Activated CD8-positive, alpha-beta T cell treated with anti-CD3 and anti-CD28 coated beads, Interleukin-2, amount 10 ng/mL, durations not matched to agents 7 days and 5 days (primary cell): Measurements from ENCODE around the gene ZFYVE1. TPM values are rescaled to one million over a fixed set of nuclear protein-coding genes. Genes with fewer than 3 reads are reported as not detected.

Experiments used
- ATAC-seq: fragments of 150-1000 bp; cut with Tn5 transposase; one replicate; pipeline ENCODE4 v1.10.0; 2021; ENCODE audit warnings: moderate library complexity
- CTCF ChIA-PET: fragments of 350-600 bp; sonication (Branson Sonifier 250); formaldehyde crosslinking; loops from one replicate; lab custom pipeline; 2021; ENCODE audit warnings: antibody characterized with exemption; lab: Charles Lee
- POLR2A ChIA-PET: fragments of 350-600 bp; sonication (Branson Sonifier 250); formaldehyde crosslinking; loops from one replicate; lab custom pipeline; 2021; ENCODE audit warnings: antibody characterized with exemption; lab: Charles Lee
- DNase-seq: peaks from one replicate; pipeline ENCODE4 v3.0.0-alpha.2; 2020
- H3K27ac Mint-ChIP-seq: one replicate; pipeline ENCODE4 v1.8.0; 2021; ENCODE audit warnings: mild to moderate bottlenecking, mixed read lengths
- H3K27me3 Mint-ChIP-seq: one replicate; pipeline ENCODE4 v1.8.0; 2021; ENCODE audit warnings: low read depth, mixed read lengths
- H3K36me3 Mint-ChIP-seq: one replicate; pipeline ENCODE4 v1.8.0; 2021; ENCODE audit warnings: low read depth, mixed read lengths
- H3K4me1 Mint-ChIP-seq: one replicate; pipeline ENCODE4 v1.8.0; 2021; ENCODE audit warnings: low read depth, mixed read lengths
- H3K4me3 Mint-ChIP-seq: one replicate; pipeline ENCODE4 v1.8.0; 2021; ENCODE audit warnings: mild to moderate bottlenecking, mixed read lengths
- H3K9me3 Mint-ChIP-seq: one replicate; pipeline ENCODE4 v1.8.0; 2022; ENCODE audit warnings: mixed read lengths; ENCODE audit not compliant: insufficient read depth
- total RNA-seq, 2 experiments: library from RNA; stranded (reverse); gene quantifications; one replicate each; pipeline ENCODE4 v1.2.3, GENCODE V29; 2021

ZFYVE1 gene
- total RNA-seq, 2 experiments from 2014 or later, result 10.5 to 12.7 TPM

- H3K9me3 Mint-ChIP-seq, result no peaks in the 10 kb centered on the region
- H3K27me3 Mint-ChIP-seq, result no peaks in the 10 kb centered on the region
- H3K36me3 Mint-ChIP-seq, result peaks cover 4% of the 10 kb centered on the region
- no peak overlapping the region for H3K27ac Mint-ChIP-seq
- ChIA-PET POLR2A (no interaction called here), CTCF (no interaction called here)
- ATAC-seq (no peak), DNase-seq (no peak)
- H3K4me1 Mint-ChIP-seq, result no peaks in the 10 kb centered on the region
- no peak overlapping the region for H3K4me3 Mint-ChIP-seq
These were observed 23.2 kb downstream of the ZFYVE1 start for GRCh38 chr14:73003681-73004080.

- no peak overlapping the region for H3K27ac Mint-ChIP-seq
- DNase-seq (no peak), ATAC-seq (no peak)
- CTCF ChIA-PET, result no interaction called here
- no peaks in the 10 kb centered on the region for H3K4me1 Mint-ChIP-seq
- no peaks in the 10 kb centered on the region for H3K9me3 Mint-ChIP-seq
- POLR2A ChIA-PET, result no interaction called here
- H3K27me3 Mint-ChIP-seq, result no peaks in the 10 kb centered on the region
- H3K4me3 Mint-ChIP-seq, result no peak overlapping the region
- peaks cover 25% of the 10 kb centered on the region for H3K36me3 Mint-ChIP-seq
These were observed 26.8 kb downstream of the ZFYVE1 start for GRCh38 chr14:73000073-73000472.

- Mint-ChIP-seq H3K4me3 (no peak overlapping the region), H3K27ac (no peak overlapping the region), H3K36me3 (peaks cover 27% of the 10 kb centered on the region), H3K4me1 (no peaks in the 10 kb centered on the region), H3K27me3 (no peaks in the 10 kb centered on the region), H3K9me3 (no peaks in the 10 kb centered on the region)
- ATAC-seq (no peak), DNase-seq (no peak)
- ChIA-PET CTCF (no interaction called here), POLR2A (no interaction called here)
These were observed 27.6 kb downstream of the ZFYVE1 start for GRCh38 chr14:72999316-72999715.

- Mint-ChIP-seq H3K4me3 (no peak overlapping the region), H3K27me3 (no peaks in the 10 kb centered on the region), H3K27ac (no peak overlapping the region), H3K4me1 (no peaks in the 10 kb centered on the region), H3K36me3 (peaks cover 27% of the 10 kb centered on the region), H3K9me3 (no peaks in the 10 kb centered on the region)
- CTCF ChIA-PET, result interaction anchor here (1.0 kb wide), 1 partner anchor 512 kb away, joined by 3 read pairs; no protein-coding TSS in a partner anchor
- POLR2A ChIA-PET, result no interaction called here
- no peak for DNase-seq
- ATAC-seq, result no peak
These were observed 28.5 kb downstream of the ZFYVE1 start for GRCh38 chr14:72998252-72998903.

GRCh38 chr14:72996916-72997315 lies 30.0 kb downstream of the ZFYVE1 start:
- Mint-ChIP-seq H3K27me3 (no peaks in the 10 kb centered on the region), H3K36me3 (peaks cover 34% of the 10 kb centered on the region), H3K27ac (no peak overlapping the region), H3K9me3 (no peaks in the 10 kb centered on the region), H3K4me3 (no peak overlapping the region), H3K4me1 (no peaks in the 10 kb centered on the region)
- ChIA-PET POLR2A (no interaction called here), CTCF (no interaction called here)
- DNase-seq (no peak), ATAC-seq (no peak)

- Mint-ChIP-seq H3K27ac (no peak overlapping the region), H3K9me3 (no peaks in the 10 kb centered on the region), H3K4me1 (no peaks in the 10 kb centered on the region)
These were observed 36.7 kb downstream of the ZFYVE1 start for GRCh38 chr14:72990171-72990570.

GRCh38 chr14:72986857-72987256 lies 40.0 kb downstream of the ZFYVE1 start:
- CTCF ChIA-PET, result no interaction called here
- DNase-seq (no peak), ATAC-seq (no peak)
- H3K4me3 Mint-ChIP-seq, result no peak overlapping the region
- POLR2A ChIA-PET, result no interaction called here
- no peaks in the 10 kb centered on the region for H3K9me3 Mint-ChIP-seq
- H3K36me3 Mint-ChIP-seq, result peaks cover 29% of the 10 kb centered on the region
- no peak overlapping the region for H3K27ac Mint-ChIP-seq
- peaks cover 5% of the 10 kb centered on the region for H3K4me1 Mint-ChIP-seq
- no peaks in the 10 kb centered on the region for H3K27me3 Mint-ChIP-seq

More at GRCh38 chr14:72990171-72990570, 36.7 kb downstream of the ZFYVE1 start:
- ATAC-seq (no peak), DNase-seq (no peak)
- Mint-ChIP-seq H3K4me3 (no peak overlapping the region), H3K36me3 (peaks cover 18% of the 10 kb centered on the region), H3K27me3 (no peaks in the 10 kb centered on the region)
- ChIA-PET CTCF (no interaction called here), POLR2A (no interaction called here)

GRCh38 chr14:72986214-72986613 lies 40.7 kb downstream of the ZFYVE1 start:
- ChIA-PET CTCF (no interaction called here), POLR2A (no interaction called here)
- Mint-ChIP-seq H3K27me3 (no peaks in the 10 kb centered on the region), H3K4me1 (peaks cover 5% of the 10 kb centered on the region), H3K4me3 (no peak overlapping the region), H3K36me3 (peaks cover 29% of the 10 kb centered on the region), H3K9me3 (no peaks in the 10 kb centered on the region), H3K27ac (no peak overlapping the region)
- ATAC-seq (no peak), DNase-seq (no peak)

- ATAC-seq, result no peak
- POLR2A ChIA-PET, result interaction anchor here (0.7 kb wide), 1 partner anchor 194 kb away, joined by 4 read pairs; no protein-coding TSS in a partner anchor
These were observed 44.7 kb downstream of the ZFYVE1 start for GRCh38 chr14:72982146-72982708.

GRCh38 chr14:72980863-72981262 lies 46.0 kb downstream of the ZFYVE1 start:
- Mint-ChIP-seq H3K4me1 (peaks cover 5% of the 10 kb centered on the region), H3K27me3 (no peaks in the 10 kb centered on the region), H3K4me3 (no peak overlapping the region), H3K36me3 (peaks cover 25% of the 10 kb centered on the region), H3K27ac (no peak overlapping the region), H3K9me3 (no peaks in the 10 kb centered on the region)
- ATAC-seq (no peak), DNase-seq (no peak)
- POLR2A ChIA-PET, result no interaction called here
- CTCF ChIA-PET, result no interaction called here

More at GRCh38 chr14:72982146-72982708, 44.7 kb downstream of the ZFYVE1 start:
- H3K27me3 Mint-ChIP-seq, result no peaks in the 10 kb centered on the region
- H3K4me1 Mint-ChIP-seq, result peaks cover 5% of the 10 kb centered on the region
- CTCF ChIA-PET, result interaction anchor here (0.6 kb wide), 1 partner anchor 154 kb away, joined by 3 read pairs; the partner anchor contains the start of gene PSEN1
- H3K4me3 Mint-ChIP-seq, result no peak overlapping the region
- peaks cover 28% of the 10 kb centered on the region for H3K36me3 Mint-ChIP-seq
- no peak for DNase-seq
- no peak overlapping the region for H3K27ac Mint-ChIP-seq
- H3K9me3 Mint-ChIP-seq, result no peaks in the 10 kb centered on the region

- POLR2A ChIA-PET, result no interaction called here
- Mint-ChIP-seq H3K27ac (no peak overlapping the region), H3K27me3 (no peaks in the 10 kb centered on the region), H3K4me1 (peaks cover 4% of the 10 kb centered on the region), H3K36me3 (peaks cover 17% of the 10 kb centered on the region), H3K4me3 (no peak overlapping the region), H3K9me3 (no peaks in the 10 kb centered on the region)
- DNase-seq (no peak), ATAC-seq (no peak)
- CTCF ChIA-PET, result no interaction called here
These were observed 48.0 kb downstream of the ZFYVE1 start for GRCh38 chr14:72978856-72979255.

- no peak overlapping the region for H3K27ac Mint-ChIP-seq
- ATAC-seq, result no peak
- no peaks in the 10 kb centered on the region for H3K9me3 Mint-ChIP-seq
- ChIA-PET CTCF (interaction anchor here (1.2 kb wide), 1 partner anchor 496 kb away, joined by 4 read pairs; no protein-coding TSS in a partner anchor), POLR2A (no interaction called here)
- peaks cover 21% of the 10 kb centered on the region for H3K36me3 Mint-ChIP-seq
- H3K27me3 Mint-ChIP-seq, result no peaks in the 10 kb centered on the region
- H3K4me1 Mint-ChIP-seq, result no peaks in the 10 kb centered on the region
- H3K4me3 Mint-ChIP-seq, result no peak overlapping the region
- peak; percentile 26 for DNase-seq
These were observed 51.1 kb downstream of the ZFYVE1 start for GRCh38 chr14:72975770-72976169.
